BE2C (cell line): ENCODE data around the gene SMAP1.

Experiments used
- DNase-seq: peaks from one replicate; pipeline ENCODE4 v3.0.0-alpha.2; 2020
- H3K27me3 ChIP-seq: fragments of 250-450 bp; sonication (Bioruptor Pico); 2 replicates; pipeline ENCODE4 v1.5.1; 2020; ENCODE audit warnings: mild to moderate bottlenecking
- H3K36me3 ChIP-seq: fragments of 250-450 bp; sonication (Bioruptor Pico); 2 replicates; pipeline ENCODE4 v1.5.1; 2020; ENCODE audit warnings: mild to moderate bottlenecking
- H3K4me1 ChIP-seq: fragments of 250-450 bp; sonication (Bioruptor Pico); 2 replicates; pipeline ENCODE4 v1.5.1; 2020
- H3K4me3 ChIP-seq: 2 replicates; pipeline ENCODE4 v1.5.1; 2011; ENCODE audit warnings: low read depth, low read length
- H3K9me3 ChIP-seq: fragments of 250-450 bp; sonication (Bioruptor Pico); 2 replicates; pipeline ENCODE4 v1.5.1; 2020
- CTCF ChIP-seq: IDR thresholded peaks from 2 replicates; pipeline ENCODE4 v1.5.1; 2012; ENCODE audit warnings: mild to moderate bottlenecking, low read depth, low read length

SMAP1 gene

GRCh38 chr6:70806086-70806485, 138.4 kb downstream of the SMAP1 start:
- no peak for DNase-seq
- no peak for TF ChIP-seq CTCF
- H3K4me3 ChIP-seq, result no peak overlapping the region
- H3K4me1 ChIP-seq, result no peaks in the 10 kb centered on the region
- no peaks in the 10 kb centered on the region for H3K36me3 ChIP-seq
- H3K9me3 ChIP-seq, result no peaks in the 10 kb centered on the region
- H3K27me3 ChIP-seq, result no peaks in the 10 kb centered on the region

- no peaks in the 10 kb centered on the region for H3K36me3 ChIP-seq
- H3K9me3 ChIP-seq, result no peaks in the 10 kb centered on the region
- H3K4me1 ChIP-seq, result no peaks in the 10 kb centered on the region
- no peaks in the 10 kb centered on the region for H3K27me3 ChIP-seq
- no peak for TF ChIP-seq CTCF
- H3K4me3 ChIP-seq, result no peak overlapping the region
- DNase-seq, result no peak
Observed at GRCh38 chr6:70811788-70812187, 144.1 kb downstream of the SMAP1 start.

- Histone ChIP-seq H3K36me3 (no peaks in the 10 kb centered on the region), H3K9me3 (no peaks in the 10 kb centered on the region), H3K4me3 (no peak overlapping the region), H3K27me3 (no peaks in the 10 kb centered on the region), H3K4me1 (no peaks in the 10 kb centered on the region)
- no peak for TF ChIP-seq CTCF
- no peak for DNase-seq
Observed at GRCh38 chr6:70813885-70814284, 146.2 kb downstream of the SMAP1 start.

- Histone ChIP-seq H3K4me3 (no peak overlapping the region), H3K9me3 (no peaks in the 10 kb centered on the region), H3K27me3 (no peaks in the 10 kb centered on the region), H3K36me3 (no peaks in the 10 kb centered on the region), H3K4me1 (no peaks in the 10 kb centered on the region)
- DNase-seq, result no peak
- TF ChIP-seq CTCF, result no peak
Observed at GRCh38 chr6:70819646-70820045, 152.0 kb downstream of the SMAP1 start.

GRCh38 chr6:70820778-70821177, 153.1 kb downstream of the SMAP1 start:
- DNase-seq, result no peak
- H3K9me3 ChIP-seq, result no peaks in the 10 kb centered on the region
- no peak for TF ChIP-seq CTCF
- no peak overlapping the region for H3K4me3 ChIP-seq
- H3K36me3 ChIP-seq, result no peaks in the 10 kb centered on the region
- no peaks in the 10 kb centered on the region for H3K27me3 ChIP-seq
- no peaks in the 10 kb centered on the region for H3K4me1 ChIP-seq

- Histone ChIP-seq H3K4me1 (no peaks in the 10 kb centered on the region), H3K36me3 (no peaks in the 10 kb centered on the region), H3K27me3 (no peaks in the 10 kb centered on the region), H3K9me3 (no peaks in the 10 kb centered on the region), H3K4me3 (no peak overlapping the region)
- no peak for TF ChIP-seq CTCF
- no peak for DNase-seq
Observed at GRCh38 chr6:70821751-70822150, 154.1 kb downstream of the SMAP1 start.
